ENCODE data around the gene RASGEF1C.

DNA sequence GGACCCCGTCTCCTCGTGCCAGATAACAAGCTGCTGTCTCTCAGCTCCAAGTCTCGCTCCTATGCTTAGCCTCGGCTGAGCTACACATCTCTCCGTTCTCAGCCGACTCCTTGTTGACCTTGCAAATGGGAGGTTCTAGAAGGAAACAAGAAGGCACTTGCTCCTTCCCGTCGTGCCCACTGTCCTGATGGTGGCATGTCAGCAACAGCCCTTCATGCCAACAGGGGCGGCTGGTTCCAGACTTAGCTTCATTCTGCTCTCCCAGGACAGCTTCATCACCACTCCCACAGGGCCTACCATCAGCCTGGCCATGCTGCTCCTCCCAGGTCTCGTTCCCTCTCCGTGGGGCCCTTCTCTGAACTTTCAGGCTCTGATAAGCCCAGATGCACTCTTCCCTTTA, 13.0 kb upstream of the RASGEF1C start:
- TF ChIP-seq ZFP69B (tag by site-specific recombination; IDR thresholded peaks at IDR 0.05) (no peak), ZNF155 (tag by site-specific recombination; IDR thresholded peaks at IDR 0.05) (no peak), ZFP41 (tag by site-specific recombination; IDR thresholded peaks at IDR 0.05; ENCODE audit: borderline replicate concordance) (no peak), ZNF830 (tag by site-specific recombination; IDR thresholded peaks at IDR 0.05; ENCODE audit: low read depth) (no peak), ZBTB26 (tag by site-specific recombination; optimal IDR thresholded peaks at IDR 0.05) (no peak), ZNF292 (tag by site-specific recombination; IDR thresholded peaks at IDR 0.05; ENCODE audit: borderline replicate concordance, low read depth) (no peak), ZNF433 (tag by site-specific recombination; IDR thresholded peaks at IDR 0.05; ENCODE audit: low read depth) (no peak)
- TF ChIP-seq, protein P1, sequence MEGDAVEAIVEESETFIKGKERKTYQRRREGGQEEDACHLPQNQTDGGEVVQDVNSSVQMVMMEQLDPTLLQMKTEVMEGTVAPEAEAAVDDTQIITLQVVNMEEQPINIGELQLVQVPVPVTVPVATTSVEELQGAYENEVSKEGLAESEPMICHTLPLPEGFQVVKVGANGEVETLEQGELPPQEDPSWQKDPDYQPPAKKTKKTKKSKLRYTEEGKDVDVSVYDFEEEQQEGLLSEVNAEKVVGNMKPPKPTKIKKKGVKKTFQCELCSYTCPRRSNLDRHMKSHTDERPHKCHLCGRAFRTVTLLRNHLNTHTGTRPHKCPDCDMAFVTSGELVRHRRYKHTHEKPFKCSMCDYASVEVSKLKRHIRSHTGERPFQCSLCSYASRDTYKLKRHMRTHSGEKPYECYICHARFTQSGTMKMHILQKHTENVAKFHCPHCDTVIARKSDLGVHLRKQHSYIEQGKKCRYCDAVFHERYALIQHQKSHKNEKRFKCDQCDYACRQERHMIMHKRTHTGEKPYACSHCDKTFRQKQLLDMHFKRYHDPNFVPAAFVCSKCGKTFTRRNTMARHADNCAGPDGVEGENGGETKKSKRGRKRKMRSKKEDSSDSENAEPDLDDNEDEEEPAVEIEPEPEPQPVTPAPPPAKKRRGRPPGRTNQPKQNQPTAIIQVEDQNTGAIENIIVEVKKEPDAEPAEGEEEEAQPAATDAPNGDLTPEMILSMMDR (tag by site-specific recombination; IDR thresholded peaks at IDR 0.05), result no peak
